HepG2 (cell line): Measurements from ENCODE around the gene CSH1. TPM values are rescaled to one million over a fixed set of nuclear protein-coding genes. Genes with fewer than 3 reads are reported as not detected.

ENCODE experiments used
- ATAC-seq: fragments of 200-7000 bp; cut with Tn5 transposase; 3 replicates; pipeline ENCODE4 v1.9.1; 2020; ENCODE audit warnings: mild to moderate bottlenecking, moderate library complexity
- BruUV-seq: library from RNA; stranded (reverse); fragments of 400-500 nt; replicated peaks from 2 replicates; lab custom pipeline; 2021; lab: Mats Ljungman, UMichigan
- CTCF ChIA-PET: fragments of 300-600 bp; formaldehyde crosslinking; extraction: SDS; loops from one replicate; lab custom pipeline; 2021; ENCODE audit warnings: low total read pairs, inconsistent platforms, low intra/inter-chr PET ratio; lab: Yijun Ruan, JAX
- POLR2A ChIA-PET: fragments of 350-600 bp; sonication (Branson Sonifier 250); formaldehyde crosslinking; loops from one replicate; lab custom pipeline; 2020; ENCODE audit warnings: antibody characterized with exemption, inconsistent platforms; lab: Yijun Ruan, JAX
- DNase-seq: peaks from one replicate; pipeline ENCODE4 v3.0.0-alpha.2; 2015; ENCODE audit warnings: low spot score
- FAIRE-seq: peaks from 3 replicates; lab custom pipeline; 2011; peaks lifted over from hg19 to GRCh38; lab: Jason Lieb, UNC
- H2AFZ ChIP-seq: one replicate; pipeline ENCODE4 v1.6.1; 2011; ENCODE audit warnings: low read length, inconsistent platforms
- H3K27ac ChIP-seq: fragments of 300-600 bp; 3 replicates; pipeline ENCODE4 v1.8.0; 2011; ENCODE audit warnings: mixed run types, mild to moderate bottlenecking, mixed read lengths, low read length, inconsistent platforms; ENCODE audit not compliant: insufficient read depth; ENCODE audit errors: extremely low read length
- H3K27me3 ChIP-seq, 2 experiments: fragments of 200-600 bp in 1 of 2; 2 replicates in 1 of 2; 3 replicates in 1 of 2; pipeline versions ENCODE4 v1.6.0 to v1.8.0; 2011; ENCODE audit warnings: low read length in 2 of 2, mild to moderate bottlenecking in 2 of 2, moderate library complexity in 2 of 2, inconsistent platforms in 1 of 2; ENCODE audit not compliant: insufficient read depth in 2 of 2, control insufficient read depth in 1 of 2
- H3K36me3 ChIP-seq, 2 experiments: fragments of 200-600 bp in 1 of 2; replicated peaks in 1 of 2; 2 replicates in 1 of 2; 3 replicates in 1 of 2; pipeline versions ENCODE4 v1.5.1 to v1.8.0; 2011; ENCODE audit warnings: low read length in 2 of 2, inconsistent platforms in 1 of 2; ENCODE audit not compliant: insufficient read depth in 2 of 2, control insufficient read depth in 1 of 2
- H3K4me1 ChIP-seq: 2 replicates; pipeline ENCODE4 v1.5.1; 2012; ENCODE audit warnings: low read length, inconsistent platforms; ENCODE audit not compliant: insufficient read depth
- H3K4me2 ChIP-seq: 2 replicates; pipeline ENCODE4 v1.6.0; 2011; ENCODE audit warnings: low read depth, low read length, inconsistent platforms
- H3K4me3 ChIP-seq, 3 experiments: fragments of 200-600 bp in 1 of 3; sonication (generic), shearing (Covaris generic) in 1 of 3; replicated peaks in 1 of 3; 2 replicates each; pipeline ENCODE4 v1.5.1; 2011 to 2016; ENCODE audit warnings: low read length in 3 of 3, inconsistent platforms in 2 of 3, low read depth in 2 of 3, mild to moderate bottlenecking in 2 of 3, control low read depth in 1 of 3, mixed read lengths in 1 of 3; ENCODE audit not compliant: insufficient read depth in 1 of 3
- H3K79me2 ChIP-seq: one replicate; pipeline ENCODE4 v1.6.1; 2011; ENCODE audit warnings: low read length, inconsistent platforms; ENCODE audit not compliant: insufficient read depth
- H3K9ac ChIP-seq: 2 replicates; pipeline ENCODE4 v1.6.0; 2011; ENCODE audit warnings: mild to moderate bottlenecking, low read depth, low read length, inconsistent platforms; ENCODE audit not compliant: insufficient read depth
- H3K9me3 ChIP-seq: 2 replicates; pipeline ENCODE4 v1.5.1; 2012; ENCODE audit warnings: mild to moderate bottlenecking, low read length
- H4K20me1 ChIP-seq: 2 replicates; pipeline ENCODE4 v1.6.0; 2011; ENCODE audit warnings: inconsistent platforms, mild to moderate bottlenecking, low read length, moderate library complexity; ENCODE audit not compliant: insufficient read depth
- AGO2 ChIP-seq: fragments of 200-400 bp; formaldehyde crosslinking; optimal IDR thresholded peaks from 2 replicates; pipeline ENCODE3; 2017; ENCODE audit warnings: mild to moderate bottlenecking, low read depth, low read length, moderate library complexity
- KIAA2018 ChIP-seq: sonication (generic); formaldehyde crosslinking; IDR thresholded peaks from 2 replicates; pipeline ENCODE4 v1.5.0; 2020; ENCODE audit warnings: mild to moderate bottlenecking, missing genetic modification reagents, borderline replicate concordance
- LBX2 ChIP-seq: sonication (generic); formaldehyde crosslinking; IDR thresholded peaks from 2 replicates; pipeline ENCODE4 v1.5.0; 2020; ENCODE audit warnings: missing genetic modification reagents, mild to moderate bottlenecking, borderline replicate concordance
- PRDM15 ChIP-seq: sonication (generic); formaldehyde crosslinking; IDR thresholded peaks from 2 replicates; pipeline ENCODE4 v1.4.0; 2020; ENCODE audit warnings: missing genetic modification reagents
- SNAI1 ChIP-seq: sonication (generic); formaldehyde crosslinking; IDR thresholded peaks from 2 replicates; pipeline ENCODE4 v1.5.0; 2020; ENCODE audit warnings: mild to moderate bottlenecking, missing genetic modification reagents, borderline replicate concordance
- SOX6 ChIP-seq, 2 experiments: fragments of 450-650 bp in 1 of 2; sonication (generic) in 1 of 2; formaldehyde crosslinking in 1 of 2; IDR thresholded peaks; 2 replicates each; pipeline versions ENCODE4 v1.4.0 to v1.6.1; 2017 to 2020; ENCODE audit warnings: antibody characterized with exemption in 1 of 2, mild to moderate bottlenecking in 1 of 2, missing genetic modification reagents in 1 of 2
- ZNF33B ChIP-seq: sonication (generic); formaldehyde crosslinking; IDR thresholded peaks from 2 replicates; pipeline ENCODE4 v1.5.1; 2020; ENCODE audit warnings: mild to moderate bottlenecking, missing genetic modification reagents
- ZNF431 ChIP-seq: sonication (generic); formaldehyde crosslinking; IDR thresholded peaks from 2 replicates; pipeline ENCODE4 v1.9.0; 2022; ENCODE audit warnings: missing genetic modification reagents, low read depth, mild to moderate bottlenecking, borderline replicate concordance
- ZNF839 ChIP-seq: sonication (generic); formaldehyde crosslinking; IDR thresholded peaks from 2 replicates; pipeline ENCODE4 v1.4.0; 2020; ENCODE audit warnings: missing genetic modification reagents, mild to moderate bottlenecking, borderline replicate concordance
- WGBS: methylation state at CpG from one replicate; pipeline ENCODE4 v1.1.6; 2017; ENCODE audit warnings: low lambda C conversion rate; 5-methylcytosine and 5-hydroxymethylcytosine counted together
- in situ Hi-C: cut with HindIII; loops from 2 replicates; pipeline ENCODE4 v1.10.0; 2017; ENCODE audit warnings: low pct_unique_long_range_greater_than_20kb; ENCODE audit not compliant: extremely low pct_ligation_motif_present
- intact Hi-C: fragments of 100-400 bp; cut with micrococcal nuclease; formaldehyde crosslinking; loops from one replicate; pipeline ENCODE4 v1.10.0; 2022; ENCODE audit not compliant: unreplicated experiment
- polyA plus RNA-seq, 8 experiments: library from polyadenylated mRNA; depleted of rRNA in 3 of 8; stranded (reverse) in 7 of 8; unstranded in 1 of 8; fragments of >200 nt; fragmentation: Illumina TruSeq in 4 of 8; extraction: Trizol in 4 of 8; gene quantifications; 2 replicates each; pipeline versions ENCODE4 v1.2.1 to v1.2.3, GENCODE V29; 2011 to 2016; ENCODE audit warnings: low read depth in 4 of 8, missing spikeins in 1 of 8, mixed read lengths in 1 of 8; ENCODE audit not compliant: insufficient read depth in 1 of 8
- total RNA-seq, 5 experiments: library from RNA; depleted of rRNA; stranded (reverse); fragments of >200 nt; fragmentation: Illumina TruSeq; extraction: Trizol; gene quantifications; 2 replicates each; pipeline ENCODE4 v1.2.3, GENCODE V29; 2016; ENCODE audit warnings: low read depth in 1 of 5

CSH1 gene
- total and polyA plus RNA-seq, 2 of the 13 experiments (the other 11 are each of a cell fraction or from before 2014, with no cell fraction given) = not detected

- in situ Hi-C loops = loop anchor here (10.0 kb wide), 1 partner anchor 656 kb away; the partner anchor contains the start of genes CEP95 and DDX5
- H3K36me3 ChIP-seq = no peaks in the 10 kb centered on the region
- no peaks in the 10 kb centered on the region for H3K27me3 ChIP-seq
- no peaks in the 10 kb centered on the region for H3K9me3 ChIP-seq
- DNase-seq (peak; percentile 71), ATAC-seq (peak; percentile 77), FAIRE-seq (no peak)
- H4K20me1 ChIP-seq = no peaks in the 10 kb centered on the region
- H3K27ac ChIP-seq = no peak overlapping the region
- intact Hi-C loops = no loop called here
- 83% methylated on average over 82 of the region's 82 CpGs for WGBS
- POLR2A ChIA-PET = interaction anchor here (1.0 kb wide), 1 partner anchor 296 kb away, joined by 3 read pairs; no protein-coding TSS in a partner anchor
- no peak overlapping the region; a peak in 1 of 6 replicates for H3K4me3 ChIP-seq
- H2AFZ ChIP-seq = no peak overlapping the region
- CTCF ChIA-PET = no interaction called here
- H3K79me2 ChIP-seq = no peaks in the 10 kb centered on the region
- no peak overlapping the region for H3K9ac ChIP-seq
- no peak overlapping the region for H3K4me2 ChIP-seq
- peaks cover 37% of the 10 kb centered on the region for H3K4me1 ChIP-seq
- no TSS peak for BruUV-seq
- TF ChIP-seq SNAI1 (CRISPR knock-in tag) (no peak), ZNF33B (CRISPR knock-in tag) (no peak), KIAA2018 (CRISPR knock-in tag) (no peak), ZNF839 (no peak), SOX6 (IDR thresholded peaks at IDR 0.05) (no peak), SOX6 (CRISPR knock-in tag; IDR thresholded peaks at IDR 0.05) (peak; percentile 27; the same call in 1 of the 2 replicates), ZNF431 (no peak), AGO2 (no peak), PRDM15 (CRISPR knock-in tag) (no peak), LBX2 (CRISPR knock-in tag) (no peak)
Measured at GRCh38 chr17:63848834-63849689, 47.3 kb downstream of the CSH1 start.
